SW 1271 (cell line): ENCODE data around the gene OR5F1.

Experiments used
- DNase-seq, 2 experiments: peaks; one replicate each; lab custom pipeline; 2025; lab: John Stamatoyannopoulos, UW

OR5F1 gene

GRCh38 chr11:55994525-55994924 lies at the start of gene OR5F1:
TSS of gene OR5F1 (minus strand) at chr11:55994625. CDS start at chr11:55994625, 0 bp downstream.
- DNase-seq = no peak

- DNase-seq = no peak
Measured at GRCh38 chr11:56027354-56027753, 32.9 kb upstream of the OR5F1 start, which contains the start of gene OR5AS1. TSS of gene OR5AS1 (plus strand) at chr11:56027654. CDS start at chr11:56030419, 2,765 bp downstream.

GRCh38 chr11:56013805-56014204 lies 19.4 kb upstream of the OR5F1 start:
- no peak for DNase-seq

GRCh38 chr11:56010716-56011115 lies 16.3 kb upstream of the OR5F1 start:
- no peak for DNase-seq

GRCh38 chr11:55970935-55971334 lies 23.5 kb downstream of the OR5F1 start:
- no peak for DNase-seq

- DNase-seq = no peak
Measured at GRCh38 chr11:55969845-55970244, 24.6 kb downstream of the OR5F1 start, which contains the start of gene OR10AG1. TSS of gene OR10AG1 (minus strand) at chr11:55969945. CDS start at chr11:55969907, 38 bp downstream.

GRCh38 chr11:55967914-55968313 lies 26.5 kb downstream of the OR5F1 start:
- DNase-seq = no peak

DNA sequence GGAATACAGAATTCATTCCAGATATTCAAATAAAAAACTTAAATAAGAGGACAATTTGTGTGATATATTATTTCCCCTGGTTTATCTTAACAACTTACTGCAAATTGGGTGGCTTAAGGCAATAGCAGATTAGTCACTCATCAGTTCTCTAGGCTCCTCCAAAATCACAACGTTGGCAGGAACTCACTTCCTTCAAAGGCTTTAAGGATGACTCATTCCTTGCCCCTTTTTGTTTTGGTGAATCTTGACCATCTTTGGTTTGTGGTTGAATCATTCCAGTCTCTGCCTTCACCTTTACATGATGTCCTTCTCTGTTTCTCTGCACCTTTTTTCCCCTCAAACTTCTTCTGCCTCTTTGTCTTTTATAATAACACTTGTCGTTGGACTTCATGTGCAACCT lies 28.0 kb downstream of the OR5F1 start:
- DNase-seq = no peak

GRCh38 chr11:55956521-55956920 lies 37.9 kb downstream of the OR5F1 start:
- no peak for DNase-seq

DNA sequence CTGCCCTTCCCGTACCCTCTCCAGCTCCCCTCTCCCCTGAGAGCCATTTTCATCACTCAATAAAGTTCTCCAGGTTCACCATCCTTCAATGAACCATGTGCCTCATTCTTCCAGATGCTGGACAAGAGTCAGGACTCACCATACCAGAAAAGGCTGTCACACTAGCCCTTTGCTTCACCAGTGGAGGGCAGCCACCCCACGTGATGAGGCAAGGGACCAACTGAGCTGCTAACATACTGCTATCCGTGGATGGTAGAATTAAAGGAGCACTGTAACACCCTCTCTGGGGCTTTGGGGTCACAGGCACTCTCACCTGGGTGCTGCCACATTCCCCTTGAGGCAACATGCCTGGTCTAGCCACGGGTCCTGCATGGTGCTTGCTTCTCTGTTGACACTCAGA lies 45.1 kb downstream of the OR5F1 start:
- DNase-seq = no peak
